Left forelimb (tissue), 1 donor: Measurements from ENCODE around the gene CISH.

Experiments
- DNase-seq: peaks from one replicate; pipeline ENCODE4 v3.0.0-alpha.2; 2018; ENCODE audit warnings: low spot score

The CISH gene

GRCh38 chr3:50599115-50599715 is 12.4 kb downstream of the CISH start:
- DNase-seq: no peak

- no peak for DNase-seq
Measured at GRCh38 chr3:50594253-50594785, 17.3 kb downstream of the CISH start.

GRCh38 chr3:50592568-50592967 is 19.0 kb downstream of the CISH start:
- DNase-seq: no peak

GRCh38 chr3:50591196-50591741 is 20.3 kb downstream of the CISH start:
- DNase-seq: no peak

GRCh38 chr3:50588759-50589433 is 22.7 kb downstream of the CISH start:
- DNase-seq: no peak

GRCh38 chr3:50587806-50588758 is 23.5 kb downstream of the CISH start:
- DNase-seq: no peak

- no peak for DNase-seq
Measured at GRCh38 chr3:50587373-50587772, 24.2 kb downstream of the CISH start.

GRCh38 chr3:50586763-50587070 is 24.9 kb downstream of the CISH start:
- no peak for DNase-seq

- DNase-seq: no peak
Measured at GRCh38 chr3:50585919-50586762, 25.4 kb downstream of the CISH start.

GRCh38 chr3:50584391-50584790 is 27.2 kb downstream of the CISH start:
- no peak for DNase-seq

GRCh38 chr3:50583897-50584296 is 27.7 kb downstream of the CISH start:
- no peak for DNase-seq

GRCh38 chr3:50582083-50582482 is 29.5 kb downstream of the CISH start:
- no peak for DNase-seq

- DNase-seq: no peak
Measured at GRCh38 chr3:50581459-50581842, 30.1 kb downstream of the CISH start.

GRCh38 chr3:50580683-50581458 is 30.7 kb downstream of the CISH start:
- no peak for DNase-seq

GRCh38 chr3:50577348-50577747 is 34.2 kb downstream of the CISH start:
- no peak for DNase-seq

GRCh38 chr3:50575372-50575771 is 36.2 kb downstream of the CISH start:
- no peak for DNase-seq

- no peak for DNase-seq
Measured at GRCh38 chr3:50574444-50574831, 37.1 kb downstream of the CISH start.

GRCh38 chr3:50573566-50574443 is 37.8 kb downstream of the CISH start:
- no peak for DNase-seq

GRCh38 chr3:50572801-50573371 is 38.7 kb downstream of the CISH start:
- DNase-seq: no peak
